AG04450 (cell line): ENCODE measurements around the gene SMAD7. TPM values are rescaled to one million over a fixed set of nuclear protein-coding genes. Genes with fewer than 3 reads are reported as not detected.

ENCODE experiments used
- CTCF ChIA-PET: fragments of 300-600, 350-600 bp; formaldehyde crosslinking; extraction: SDS; loops from one replicate; lab custom pipeline; 2022; ENCODE audit warnings: antibody characterized with exemption, inconsistent platforms; lab: Charles Lee
- POLR2A ChIA-PET: fragments of 350-600 bp; formaldehyde crosslinking; extraction: SDS; loops from one replicate; lab custom pipeline; 2021; ENCODE audit warnings: antibody characterized with exemption, inconsistent platforms; lab: Yijun Ruan, JAX
- DNase-seq: peaks from one replicate; pipeline ENCODE4 v3.0.0-alpha.2; 2011; ENCODE audit warnings: low read depth, low spot score
- H3K27ac ChIP-seq: one replicate; pipeline ENCODE4 v1.5.1; 2012; ENCODE audit warnings: low read depth, low read length, control low read depth
- H3K27me3 ChIP-seq: one replicate; pipeline ENCODE4 v1.6.0; 2012; ENCODE audit warnings: low read length; ENCODE audit not compliant: control insufficient read depth, insufficient read depth
- H3K4me3 ChIP-seq: 2 replicates; pipeline ENCODE4 v1.5.1; 2011; ENCODE audit warnings: mild to moderate bottlenecking, low read depth, low read length, control low read depth
- H3K9me3 ChIP-seq: 2 replicates; pipeline ENCODE4 v1.5.1; 2012; ENCODE audit warnings: low read length; ENCODE audit not compliant: control insufficient read depth, insufficient read depth
- CTCF ChIP-seq: IDR thresholded peaks from 2 replicates; pipeline ENCODE4 v1.5.1; 2011; ENCODE audit warnings: low read depth, low read length, control low read depth, inconsistent platforms
- polyA plus RNA-seq: library from polyadenylated mRNA; depleted of rRNA; stranded (reverse); fragments of >200 nt; gene quantifications from 2 replicates; pipeline ENCODE4 v1.2.3, GENCODE V29; 2011

Gene SMAD7
- polyA plus RNA-seq, 1 experiment: 8.0 TPM

- Histone ChIP-seq H3K4me3 (peak overlapping the region; percentile 83), H3K27ac (no peak overlapping the region), H3K9me3 (no peaks in the 10 kb centered on the region; the same call in 1 of the 2 replicates), H3K27me3 (no peaks in the 10 kb centered on the region)
- ChIA-PET POLR2A (no interaction called here), CTCF (interaction anchor here (0.5 to 1.3 kb wide), 2 partner anchors 262 to 270 kb away, joined by 3 to 7 read pairs; no protein-coding TSS in a partner anchor)
- DNase-seq: no peak
- TF ChIP-seq CTCF: no peak
Observed at GRCh38 chr18:48946329-48946835, 4.4 kb downstream of the SMAD7 start.

GRCh38 chr18:48945953-48946217, 4.9 kb downstream of the SMAD7 start:
- no peak for TF ChIP-seq CTCF
- H3K4me3 ChIP-seq: no peak overlapping the region
- H3K27ac ChIP-seq: no peak overlapping the region
- POLR2A ChIA-PET: interaction anchor here (0.7 kb wide), 1 partner anchor 9 kb away, joined by 6 read pairs; no protein-coding TSS in a partner anchor
- CTCF ChIA-PET: no interaction called here
- no peaks in the 10 kb centered on the region for H3K27me3 ChIP-seq
- no peak for DNase-seq
- no peaks in the 10 kb centered on the region; the same call in 1 of the 2 replicates for H3K9me3 ChIP-seq

- POLR2A ChIA-PET: no interaction called here
- no peak for TF ChIP-seq CTCF
- no peak overlapping the region for H3K4me3 ChIP-seq
- no peaks in the 10 kb centered on the region for H3K27me3 ChIP-seq
- DNase-seq: no peak
- CTCF ChIA-PET: no interaction called here
- H3K9me3 ChIP-seq: no peaks in the 10 kb centered on the region
- H3K27ac ChIP-seq: no peak overlapping the region
Observed at GRCh38 chr18:48944634-48945033, 6.1 kb downstream of the SMAD7 start.

- H3K9me3 ChIP-seq: no peaks in the 10 kb centered on the region
- ChIA-PET CTCF (no interaction called here), POLR2A (no interaction called here)
- DNase-seq: no peak
- no peak overlapping the region for H3K4me3 ChIP-seq
- no peak for TF ChIP-seq CTCF
- no peaks in the 10 kb centered on the region for H3K27me3 ChIP-seq
- no peak overlapping the region for H3K27ac ChIP-seq
Observed at GRCh38 chr18:48943736-48944527, 6.8 kb downstream of the SMAD7 start.

- TF ChIP-seq CTCF: no peak
- no peak for DNase-seq
- ChIA-PET CTCF (no interaction called here), POLR2A (no interaction called here)
- H3K27me3 ChIP-seq: no peaks in the 10 kb centered on the region
- H3K4me3 ChIP-seq: peak overlapping the region; percentile 10; the same call in 1 of the 2 replicates
- no peaks in the 10 kb centered on the region for H3K9me3 ChIP-seq
- H3K27ac ChIP-seq: peak overlapping the region; percentile 12
Observed at GRCh38 chr18:48943333-48943732, 7.4 kb downstream of the SMAD7 start.
